Lower leg skin (tissue), 3 donors: ENCODE results near the gene TCF7L1.

Source experiments
- CTCF ChIP-seq, 3 donors: fragments of 450-650 bp; IDR thresholded peaks; one replicate each; pipeline ENCODE4 v1.5.1; 2016; ENCODE audit warnings: antibody characterized with exemption in 3 of 3, mild to moderate bottlenecking in 3 of 3, moderate library complexity in 2 of 3
- POLR2A ChIP-seq, 2 donors: fragments of 450-650 bp; IDR thresholded peaks; one replicate each; pipeline ENCODE4 v1.6.1; 2016 to 2017; ENCODE audit warnings: antibody characterized with exemption in 2 of 2, mild to moderate bottlenecking in 1 of 2, moderate library complexity in 1 of 2

- TF ChIP-seq CTCF (IDR thresholded peaks at IDR 0.05), result no peak
- TF ChIP-seq POLR2A (IDR thresholded peaks at IDR 0.05), result no peak
These were observed 29.0 kb upstream of the TCF7L1 start for GRCh38 chr2:85104228-85104627.
